Measurements from ENCODE around the gene TBC1D10A.
"Not testable (repeated sequence)": the region's sequence is repeated elsewhere in the genome, so short reads cannot be mapped to it uniquely, and the experiment has no call there.

The TBC1D10A gene

DNA sequence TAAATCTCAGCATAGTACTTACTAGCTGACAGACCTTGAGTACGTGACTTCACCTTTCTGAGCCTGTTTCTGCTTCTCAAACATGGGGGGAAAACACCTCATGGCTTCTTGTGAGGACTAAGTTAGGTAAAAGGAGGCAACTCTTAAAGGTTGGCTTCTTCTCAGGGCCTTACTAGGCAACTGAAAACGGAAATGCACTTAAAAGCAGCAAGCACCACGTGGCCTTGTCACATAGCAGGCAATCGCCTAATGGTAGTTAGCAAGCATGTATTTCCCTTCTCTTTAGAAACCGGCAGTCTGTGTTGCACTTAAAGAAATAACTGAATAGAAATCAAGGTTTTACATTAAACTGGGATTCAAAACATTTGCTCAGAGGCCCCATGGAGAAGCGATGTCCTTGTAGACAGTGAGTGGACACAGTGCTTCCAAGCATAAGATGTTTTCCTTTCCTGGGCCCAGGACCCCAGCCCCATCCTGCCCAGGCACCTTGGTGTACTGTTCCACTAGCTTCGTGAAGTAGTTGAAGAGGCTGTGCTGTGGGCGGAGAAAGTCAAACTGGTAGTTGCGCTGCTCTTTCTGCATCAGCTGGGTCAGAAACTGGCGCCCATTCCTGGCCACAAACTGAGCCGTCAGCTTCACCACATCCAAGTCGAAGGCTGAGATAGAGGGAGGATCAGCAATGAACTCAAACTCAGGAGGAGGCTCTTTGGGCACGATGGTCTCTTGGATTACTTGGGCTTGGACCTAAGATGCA is 17.9 kb upstream of the TBC1D10A start:
- no peak for DNase-seq

DNA sequence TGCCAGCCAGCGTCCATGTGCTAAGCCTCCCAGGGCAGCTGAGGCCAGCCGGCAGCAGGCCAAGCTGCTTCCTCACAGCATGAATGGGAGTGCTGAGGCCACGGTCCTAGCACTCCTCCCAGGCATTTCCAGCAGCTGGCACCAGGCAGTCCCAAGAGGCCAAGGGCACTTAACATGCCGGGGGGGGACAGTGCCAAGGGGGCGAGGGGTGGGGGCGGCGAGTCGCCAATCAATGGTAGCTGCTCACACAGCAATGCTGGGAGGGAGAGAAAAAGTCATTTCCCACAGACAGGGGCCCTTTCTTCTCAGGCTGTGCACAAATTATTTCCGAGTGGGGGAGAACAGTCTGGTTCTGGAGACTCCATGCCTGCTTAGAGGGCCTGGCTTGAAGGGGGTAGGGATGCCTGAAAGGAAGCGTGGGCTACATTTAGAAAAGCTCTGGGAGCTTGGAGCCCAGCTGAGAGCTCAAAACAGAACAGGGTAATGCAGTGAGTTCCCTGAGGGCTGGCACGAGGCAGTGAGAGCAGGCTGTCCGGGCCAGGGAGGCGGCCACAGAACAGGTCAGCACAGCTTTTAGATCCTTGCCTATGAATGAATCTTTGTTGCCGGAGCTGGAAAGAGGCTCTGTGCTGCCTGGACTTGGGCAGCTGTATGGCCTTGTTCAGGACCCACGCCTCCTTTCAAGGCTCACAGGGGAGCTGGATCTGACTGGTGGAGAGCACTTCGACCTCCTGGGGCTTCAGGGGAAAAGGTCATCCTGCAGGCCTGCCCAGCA is 14.4 kb upstream of the TBC1D10A start:
- DNase-seq, result no peak

DNA sequence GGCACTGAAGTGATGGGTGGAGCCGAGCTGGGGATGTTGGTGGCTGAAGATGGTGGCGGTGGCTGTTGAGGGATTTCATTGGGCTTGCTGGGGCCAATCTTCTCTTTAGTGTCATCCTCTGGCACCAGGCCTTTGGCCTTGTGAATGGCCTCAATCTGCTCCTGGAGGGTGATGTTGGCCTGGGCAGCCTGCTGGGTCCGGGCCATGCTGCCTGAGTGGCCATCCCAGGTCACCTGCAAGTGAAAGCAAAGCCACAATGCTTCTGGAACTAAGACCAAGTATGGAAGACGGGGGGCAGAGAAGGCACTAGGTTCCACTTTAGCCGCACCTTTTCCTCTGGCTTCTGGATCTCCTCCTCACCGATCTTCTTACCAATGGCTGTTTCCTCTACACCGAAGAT is 12.1 kb upstream of the TBC1D10A start:
- no peak for DNase-seq

DNA sequence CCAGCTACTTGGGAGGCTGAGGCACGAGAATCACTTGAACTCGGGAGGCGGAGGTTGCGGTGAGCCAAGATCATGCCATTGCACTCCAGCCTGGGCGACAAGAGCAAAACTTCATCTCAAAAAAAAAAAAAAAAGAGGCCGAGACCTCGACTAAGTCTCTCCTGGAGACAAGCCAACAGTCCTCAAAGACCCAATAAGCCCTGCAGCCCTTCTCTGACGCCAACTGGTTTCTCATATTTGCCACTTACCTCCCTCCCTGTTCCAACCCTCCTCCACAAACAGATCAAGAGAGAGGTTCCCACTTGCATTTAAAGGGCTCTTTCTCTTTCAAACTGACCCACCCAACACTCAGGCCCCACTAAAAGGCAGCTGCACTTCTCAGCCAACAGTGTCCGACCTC is 11.6 kb upstream of the TBC1D10A start:
- DNase-seq, result not testable (repeated sequence)

DNA sequence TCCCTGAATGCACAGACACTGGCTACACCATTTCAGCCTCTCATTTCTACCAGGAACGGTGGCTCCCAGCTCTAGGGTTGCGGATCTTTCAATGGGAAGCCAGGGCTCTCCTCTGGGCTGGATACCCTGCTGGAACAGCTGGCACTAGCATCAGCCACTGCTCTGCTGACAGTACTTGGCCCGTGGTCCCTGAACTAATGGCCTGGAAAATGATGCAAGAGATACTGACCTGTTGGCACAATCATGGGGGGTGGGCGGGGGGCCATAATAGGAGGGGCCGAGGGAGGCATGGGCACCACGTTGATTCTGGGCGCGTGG is 10.7 kb upstream of the TBC1D10A start:
- DNase-seq, result no peak

DNA sequence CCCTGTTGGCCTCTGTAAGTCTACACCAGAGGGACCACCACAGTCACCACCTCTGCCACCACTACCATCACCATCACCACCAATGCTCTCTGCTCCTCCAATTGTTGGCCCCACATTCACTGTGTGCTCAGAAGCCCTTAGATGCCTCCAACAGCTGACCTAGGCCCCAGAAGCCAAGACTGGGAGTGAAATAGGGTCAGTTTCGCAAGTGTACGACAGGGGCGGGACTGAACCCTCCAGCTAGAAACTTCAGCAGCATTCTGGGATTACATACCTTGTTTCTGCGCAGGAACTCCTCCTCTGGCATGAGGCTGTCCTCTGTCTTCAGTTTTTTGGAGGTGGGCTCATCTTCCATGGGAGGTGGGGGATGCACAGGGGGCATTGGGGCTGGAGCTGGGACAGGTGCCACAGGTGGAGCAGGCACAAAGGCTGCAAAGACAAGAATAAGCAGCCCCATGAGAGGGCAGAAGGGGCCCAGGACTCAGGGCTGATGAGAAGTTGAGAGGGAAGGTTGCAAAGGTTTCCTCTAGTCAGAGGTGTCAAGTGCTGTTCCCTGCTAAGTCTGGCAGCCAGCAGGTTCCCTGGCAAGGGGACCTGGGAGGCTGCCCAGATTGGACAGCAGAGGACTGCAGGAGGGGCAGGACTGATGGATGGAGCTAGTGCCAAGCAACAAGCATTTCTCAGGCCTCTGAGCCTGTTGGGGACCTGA is 10.2 kb upstream of the TBC1D10A start:
- DNase-seq, result no peak

DNA sequence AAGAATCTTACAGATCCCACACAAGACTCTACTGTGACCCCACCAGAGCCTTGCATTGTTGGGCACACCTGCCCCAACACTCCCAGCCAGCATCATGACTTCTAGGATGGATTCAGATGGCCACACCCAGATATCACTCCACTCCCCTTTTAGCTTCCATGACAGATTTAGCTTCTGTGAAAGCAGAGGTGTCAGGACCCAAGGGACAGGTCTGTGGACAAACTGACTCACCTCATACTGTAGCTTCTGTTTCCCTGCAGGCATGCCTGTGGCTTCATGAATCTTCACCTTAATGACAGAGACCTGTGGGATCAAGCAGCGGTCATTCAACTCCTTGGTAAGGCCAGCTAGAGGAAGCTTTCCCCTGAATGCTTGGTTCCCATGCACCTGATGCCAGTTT is 8.5 kb upstream of the TBC1D10A start:
- no peak for DNase-seq

DNA sequence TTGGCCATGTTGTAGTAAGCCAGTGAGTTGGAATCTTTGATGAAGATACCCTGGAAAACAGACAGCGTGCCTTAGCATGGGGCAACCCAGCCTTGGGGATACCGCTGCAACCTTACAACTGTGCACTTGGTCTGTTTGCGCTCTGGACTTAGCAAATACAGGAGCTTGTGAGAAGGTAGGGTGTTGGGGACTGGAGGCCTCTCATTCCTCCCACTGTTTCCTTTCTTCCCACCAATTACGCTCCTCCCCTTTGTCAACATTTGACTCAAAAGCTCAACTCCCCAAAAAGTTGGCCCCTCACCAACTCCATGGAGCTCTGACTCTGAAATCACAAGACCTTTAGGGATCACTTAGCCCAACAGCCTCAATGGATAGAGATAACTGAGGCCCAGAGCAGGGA is 7.9 kb upstream of the TBC1D10A start:
- no peak for DNase-seq

DNA sequence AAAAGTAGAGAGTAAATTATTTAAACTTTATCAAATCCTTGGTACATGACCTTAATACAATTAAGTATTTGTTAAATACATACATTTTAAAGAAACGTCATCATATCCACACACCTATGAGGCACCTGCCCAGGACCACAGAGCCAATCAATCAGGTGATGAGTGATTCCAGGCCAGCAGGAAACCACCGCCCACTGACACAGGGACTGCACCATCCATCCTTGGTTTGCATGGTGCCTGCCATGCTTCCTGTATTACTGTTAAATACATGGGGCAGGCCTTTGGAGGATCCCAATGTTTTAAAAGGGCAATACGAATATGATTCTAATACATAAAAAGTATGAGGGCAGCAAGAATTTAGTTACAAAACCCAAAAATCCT is 7.0 kb upstream of the TBC1D10A start:
- no peak for DNase-seq

DNA sequence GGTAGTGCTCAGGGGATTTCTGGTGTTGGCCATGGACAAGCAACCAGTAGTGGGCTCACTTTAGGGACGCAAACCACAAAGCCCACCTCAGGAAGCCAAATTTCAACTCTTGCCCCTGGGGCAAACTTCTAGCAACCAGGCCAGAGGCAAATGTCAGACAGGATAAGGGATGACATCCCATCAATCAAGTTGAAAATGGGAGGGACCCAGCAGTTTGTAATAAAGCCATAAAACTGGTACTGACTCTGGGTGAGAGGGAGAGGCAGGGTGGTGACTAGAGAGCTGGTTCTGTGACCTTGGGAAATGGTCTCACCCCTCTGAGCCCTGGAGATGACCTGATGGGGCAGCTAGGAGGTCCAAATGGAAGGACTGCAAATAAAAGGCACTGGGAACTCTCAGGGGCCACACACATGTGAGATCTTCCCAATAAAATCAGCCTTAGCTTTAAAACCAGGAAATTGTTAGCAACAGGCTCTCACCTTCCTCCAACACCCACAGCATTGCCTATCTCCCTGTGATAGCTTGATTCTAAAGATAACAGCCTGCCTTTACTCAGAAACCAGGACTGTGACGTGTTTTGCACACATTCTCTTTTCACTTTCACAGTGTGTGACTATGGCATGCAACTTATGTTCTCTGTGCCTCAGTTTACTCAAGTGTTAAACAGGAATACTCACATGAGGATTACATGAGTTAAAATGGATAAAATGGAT is 6.4 kb upstream of the TBC1D10A start:
- DNase-seq, result no peak

DNA sequence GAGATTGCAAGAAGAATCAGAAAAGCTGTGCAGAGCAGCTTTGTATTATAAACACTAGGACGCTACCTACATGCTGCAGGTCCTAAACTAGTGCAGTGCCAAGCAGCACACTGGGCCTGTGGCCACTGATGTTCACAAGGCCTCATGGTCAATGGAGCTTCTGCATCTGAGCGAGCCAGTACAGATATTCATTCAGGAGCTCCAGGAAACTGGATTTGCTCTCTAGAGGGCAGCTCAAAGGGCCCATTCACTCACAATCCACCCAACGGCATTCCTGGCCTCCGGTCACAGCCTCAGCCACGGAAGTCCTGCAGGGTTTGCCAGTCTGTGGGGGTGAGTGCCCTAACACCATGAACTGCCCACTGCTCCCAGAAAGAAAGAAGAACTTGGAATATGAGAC is 5.8 kb upstream of the TBC1D10A start:
- DNase-seq, result no peak

DNA sequence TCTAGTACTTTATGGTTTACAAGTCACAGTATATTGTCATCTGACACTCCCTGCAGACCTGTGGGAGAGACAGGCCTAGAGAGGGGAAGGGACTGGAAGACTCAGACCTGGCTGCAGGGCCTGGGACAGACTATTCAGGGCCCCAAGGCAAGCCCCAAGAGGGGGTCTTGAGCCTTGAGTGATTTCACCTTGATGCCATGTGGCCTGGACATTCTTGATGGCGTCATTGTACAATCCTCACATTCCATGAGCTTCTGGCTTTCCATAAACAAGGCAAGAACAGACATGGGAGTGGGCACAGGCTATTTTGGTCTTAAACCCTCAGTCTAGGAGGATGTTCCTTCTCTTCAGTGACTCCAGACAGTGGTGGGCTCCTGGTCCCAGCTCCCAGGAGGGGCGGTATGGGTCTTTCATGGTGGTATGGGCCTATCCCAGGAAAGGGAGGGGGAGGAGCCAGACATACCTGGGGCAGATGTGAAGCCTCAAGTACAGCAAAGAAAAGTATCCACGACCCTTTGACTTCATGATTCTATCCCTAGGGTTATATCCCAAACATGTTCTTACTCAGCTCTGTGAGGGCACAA is 1.8 kb upstream of the TBC1D10A start:
- no peak for DNase-seq

DNA sequence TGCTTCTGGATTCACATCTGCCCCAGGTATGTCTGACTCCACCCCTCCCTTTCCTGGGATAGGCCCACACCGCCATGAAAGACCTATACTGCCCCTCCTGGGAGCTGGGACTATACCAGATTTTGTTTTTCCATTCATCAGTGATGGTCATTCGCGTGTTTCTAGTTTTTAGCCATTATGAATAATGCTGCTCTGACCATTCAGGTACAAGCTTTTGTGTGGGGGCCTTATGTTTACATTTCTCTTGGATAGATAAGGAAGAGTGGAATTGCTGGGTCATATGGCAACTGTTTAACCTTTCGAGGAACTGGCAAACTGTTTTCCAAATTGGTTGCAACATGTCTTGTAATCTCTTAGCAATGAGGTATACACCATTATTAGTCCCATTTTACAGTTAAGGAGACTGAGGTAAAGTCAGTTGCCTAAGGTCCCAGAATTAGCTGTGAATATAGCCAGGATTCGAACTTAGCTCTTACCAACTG is 1.2 kb upstream of the TBC1D10A start:
- no peak for DNase-seq

DNA sequence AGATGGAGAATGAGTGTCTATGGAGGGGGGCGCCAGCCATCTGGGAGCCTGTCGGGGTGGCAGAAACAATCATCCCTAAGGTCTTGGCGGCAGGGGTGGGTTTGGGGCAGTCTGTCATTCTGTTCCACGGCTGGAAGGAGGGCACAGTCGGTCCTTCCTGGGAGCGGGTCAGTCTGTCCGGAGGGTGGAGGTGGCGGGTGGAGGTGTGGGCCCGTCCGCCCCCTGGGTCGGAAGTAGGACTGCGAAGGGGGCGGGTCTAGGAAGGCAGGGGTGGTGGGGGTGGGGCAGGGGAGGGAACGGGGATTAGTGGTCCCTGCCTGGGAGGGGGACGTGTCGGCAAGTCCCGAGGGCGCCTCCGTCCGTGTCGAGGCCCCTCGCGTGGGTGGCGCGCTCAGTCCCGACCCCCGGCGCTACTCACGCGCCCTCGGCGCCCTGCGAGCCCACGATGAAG is 461 bp downstream of the TBC1D10A start:
- DNase-seq, result no peak

DNA sequence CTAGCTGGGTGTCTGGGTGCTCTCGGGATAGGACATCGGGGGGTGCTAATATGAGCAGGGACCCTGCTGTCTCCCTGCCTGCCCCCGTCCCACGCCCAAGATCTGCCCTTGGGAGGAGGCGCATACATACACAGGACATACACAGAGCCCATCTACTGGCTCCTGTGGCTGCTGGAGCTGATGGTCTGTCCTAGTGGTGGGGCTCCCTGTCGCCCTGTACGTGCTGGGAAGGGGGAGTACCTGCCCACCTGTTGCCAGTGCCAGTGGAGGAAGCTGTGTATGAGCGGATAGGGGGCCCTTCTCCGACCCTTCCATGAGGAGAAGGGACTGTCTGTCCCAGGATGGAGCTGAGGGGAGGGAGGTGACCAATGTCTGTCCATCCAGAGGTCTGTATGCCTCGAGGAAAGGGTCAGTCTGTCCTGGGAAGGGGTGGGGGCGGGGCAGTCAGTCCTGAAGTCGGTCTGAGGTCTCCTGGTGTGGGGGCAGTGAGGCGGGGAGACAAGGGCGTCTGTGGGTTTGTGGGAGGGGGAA is 952 bp downstream of the TBC1D10A start:
- no peak for DNase-seq

DNA sequence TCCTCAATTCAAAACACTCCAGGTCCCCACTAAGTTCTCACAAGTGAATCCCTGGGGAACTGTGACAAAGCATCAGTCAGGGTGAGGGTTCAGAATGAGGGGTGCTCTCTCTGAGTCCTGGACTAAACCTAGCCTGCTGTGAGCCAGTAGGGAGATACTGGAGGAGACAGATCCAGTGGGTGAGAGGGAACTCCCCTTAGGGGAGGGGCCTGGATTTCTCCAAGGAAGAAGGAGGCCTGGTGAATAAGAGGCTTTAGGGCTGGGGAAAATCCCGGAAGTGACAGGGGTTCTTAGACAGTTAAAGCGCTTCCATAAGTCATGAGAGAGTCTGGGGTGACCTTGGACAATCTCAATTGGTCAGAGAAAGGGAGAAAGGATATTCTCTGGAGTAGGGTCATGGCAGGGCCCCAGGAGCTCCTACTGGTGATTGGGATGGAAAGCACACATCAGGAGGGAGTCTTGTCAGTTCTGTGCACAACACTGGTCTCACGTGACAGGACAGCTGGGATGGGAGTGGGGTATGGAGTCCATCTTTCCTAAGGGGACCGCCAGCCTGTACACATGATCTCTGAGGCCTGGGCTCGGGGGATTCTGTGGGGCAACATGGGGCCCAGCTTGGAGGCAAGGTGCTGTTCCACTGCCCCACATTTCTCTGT is 1.5 kb downstream of the TBC1D10A start:
- no peak for DNase-seq

DNA sequence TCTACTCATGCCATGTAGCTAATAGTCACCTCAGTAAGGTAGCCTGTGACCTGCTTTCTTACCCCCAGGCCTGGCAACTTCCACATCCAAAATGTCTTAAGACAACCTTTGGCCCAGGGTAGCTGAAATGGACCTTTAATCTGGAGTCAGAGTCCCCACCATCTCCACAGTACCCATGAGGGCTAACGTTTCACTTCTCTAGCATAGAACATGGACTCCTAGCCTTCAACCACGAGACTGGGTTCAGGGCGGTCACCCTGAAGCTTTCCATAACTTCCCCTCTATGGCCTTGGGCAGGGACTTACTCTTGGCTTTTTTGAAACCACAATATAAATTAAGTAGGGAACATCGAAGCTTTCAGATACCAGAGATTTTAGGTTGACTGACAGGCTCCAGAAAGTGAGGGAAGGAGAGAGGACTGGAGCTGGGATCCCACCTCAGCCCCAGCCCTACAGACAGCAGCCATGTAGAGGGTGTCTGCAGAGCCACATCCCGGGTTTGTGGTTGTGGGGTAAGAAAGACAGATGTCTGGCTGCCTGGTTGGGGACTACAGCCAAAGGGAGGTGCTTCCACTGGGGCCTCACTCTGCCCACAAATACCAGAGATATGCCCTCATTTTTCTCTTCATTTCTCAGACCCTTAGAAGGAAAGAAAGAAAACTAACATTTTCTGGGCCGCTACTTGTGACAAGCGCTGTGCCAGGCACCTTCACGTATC is 2.6 kb downstream of the TBC1D10A start:
- no peak for DNase-seq

DNA sequence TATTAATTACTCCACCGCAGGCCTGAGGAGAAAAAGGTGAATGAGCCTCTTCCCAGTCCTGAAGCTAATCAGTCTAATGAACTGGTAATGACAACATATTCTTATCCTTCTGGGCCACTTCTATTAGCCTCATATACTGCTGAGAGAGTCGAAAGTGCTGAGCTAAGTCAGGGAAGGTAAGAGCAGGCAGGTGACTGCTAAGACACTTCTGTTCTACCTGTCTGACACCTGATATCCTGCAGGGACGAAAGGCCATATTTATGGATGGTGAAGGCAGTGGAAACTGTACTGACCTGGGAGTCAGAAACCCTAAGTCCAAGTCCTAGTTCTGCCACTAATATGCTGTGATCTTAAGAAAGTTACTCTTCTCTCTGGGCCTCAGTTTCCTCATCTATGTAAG is 3.5 kb downstream of the TBC1D10A start:
- no peak for DNase-seq

DNA sequence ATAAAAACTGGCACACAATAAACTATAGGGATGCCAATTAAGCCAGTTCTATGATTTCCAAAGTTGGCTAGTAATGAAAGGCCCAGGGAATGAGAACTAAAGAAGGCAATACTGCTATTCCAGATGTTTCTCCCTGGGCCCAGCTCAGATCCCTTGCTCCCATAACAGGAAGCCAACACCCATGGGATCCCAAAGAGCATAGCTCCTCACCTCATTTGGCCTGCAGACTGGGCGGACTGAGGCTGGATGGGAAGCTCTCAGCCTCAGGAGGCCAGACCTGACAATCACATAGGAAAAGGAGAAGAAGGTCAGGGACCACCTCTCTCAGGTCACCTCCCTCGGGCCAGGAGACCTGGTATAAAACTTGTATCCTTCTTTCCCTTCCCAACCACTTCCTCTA is 5.3 kb downstream of the TBC1D10A start:
- no peak for DNase-seq

DNA sequence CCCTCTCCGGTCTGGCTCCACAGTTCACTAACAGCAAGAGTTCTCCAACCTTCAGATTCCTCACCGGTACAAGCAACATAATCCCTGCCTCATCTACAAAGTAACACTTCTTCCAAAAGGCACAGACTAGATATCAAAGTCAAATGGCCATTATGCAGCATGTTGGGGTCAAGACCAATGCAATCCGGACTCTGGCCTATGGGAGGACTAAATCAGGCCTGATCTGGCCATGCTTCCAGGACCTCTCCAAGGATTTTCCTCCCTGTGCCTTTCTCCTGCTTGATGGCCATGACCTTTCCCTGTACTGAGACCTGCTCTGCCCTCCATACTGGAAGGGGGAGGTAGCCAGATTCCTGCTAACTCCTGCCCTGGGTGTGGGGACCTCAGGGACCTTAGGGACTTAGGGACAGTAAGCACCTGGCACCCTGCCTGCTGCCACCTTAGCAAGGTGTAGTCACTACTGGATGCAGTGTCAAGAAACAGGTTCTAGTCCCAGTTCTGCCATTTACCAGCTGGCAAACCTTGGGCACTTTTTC is 6.7 kb downstream of the TBC1D10A start:
- DNase-seq, result no peak

DNA sequence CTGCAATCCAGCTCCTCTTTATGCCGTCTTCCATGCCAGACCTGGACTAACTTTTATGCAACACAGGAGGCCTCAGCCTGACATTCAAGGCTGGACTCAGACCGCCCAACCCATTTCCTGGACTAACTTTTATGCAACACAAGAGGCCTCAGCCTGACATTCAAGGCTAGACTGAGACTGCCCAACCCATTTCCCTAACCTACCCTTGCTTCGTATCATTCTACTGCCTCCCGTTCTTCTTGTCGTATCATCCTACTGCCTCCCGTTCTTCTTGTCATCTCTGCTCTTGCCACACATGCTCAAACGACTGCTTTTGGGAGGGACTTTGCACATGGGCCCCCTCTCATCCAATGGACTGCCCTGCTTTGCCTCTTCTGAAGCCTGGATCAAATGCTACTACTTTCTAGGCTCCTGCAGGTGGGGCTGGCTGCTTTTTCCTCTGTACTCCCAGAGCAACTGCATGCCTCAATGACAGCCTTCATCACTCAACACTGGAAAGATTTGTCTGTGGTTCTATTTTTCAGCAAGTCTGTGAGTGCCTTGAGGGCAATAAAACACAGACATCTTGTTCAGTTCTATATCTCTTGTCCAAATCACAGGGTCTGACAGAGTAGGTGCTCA is 7.8 kb downstream of the TBC1D10A start:
- DNase-seq, result no peak
